HepG2 (cell line): ENCODE measurements around the gene C5AR1. TPM values are rescaled to one million over a fixed set of nuclear protein-coding genes. Genes with fewer than 3 reads are reported as not detected.

Source experiments
- ARNTL ChIP-seq: sonication (generic); formaldehyde crosslinking; IDR thresholded peaks from 2 replicates; pipeline ENCODE4 v1.4.0; 2020; ENCODE audit warnings: mild to moderate bottlenecking, missing genetic modification reagents
- ATF7 ChIP-seq, 2 experiments: fragments of 450-650 bp in 1 of 2; sonication (generic) in 1 of 2; formaldehyde crosslinking in 1 of 2; IDR thresholded peaks; 2 replicates each; pipeline versions ENCODE4 v1.4.0 to v1.6.1; 2016 to 2020; ENCODE audit warnings: antibody characterized with exemption in 1 of 2, mild to moderate bottlenecking in 1 of 2, missing genetic modification reagents in 1 of 2
- CBFB ChIP-seq: sonication (generic); formaldehyde crosslinking; IDR thresholded peaks from 2 replicates; pipeline ENCODE4 v1.4.0; 2020; ENCODE audit warnings: missing genetic modification reagents
- DRAP1 ChIP-seq: IDR thresholded peaks from 2 replicates; pipeline ENCODE4 v1.6.1; 2016; ENCODE audit warnings: missing genetic modification reagents, missing compliant biosample characterization
- FOXK2 ChIP-seq: fragments of 450-650 bp; IDR thresholded peaks from 2 replicates; pipeline ENCODE4 v1.6.1; 2016
- GABPB1 ChIP-seq: IDR thresholded peaks from 2 replicates; pipeline ENCODE4 v1.6.1; 2016; ENCODE audit warnings: mild to moderate bottlenecking, missing genetic modification reagents, moderate library complexity, missing compliant biosample characterization
- GATAD1 ChIP-seq: IDR thresholded peaks from 2 replicates; pipeline ENCODE4 v1.6.1; 2016; ENCODE audit warnings: missing genetic modification reagents, missing compliant biosample characterization
- NFATC3 ChIP-seq: sonication (generic); formaldehyde crosslinking; IDR thresholded peaks from 2 replicates; pipeline ENCODE4 v1.5.1; 2020; ENCODE audit warnings: mild to moderate bottlenecking, missing genetic modification reagents
- PHF21A ChIP-seq: sonication (generic); formaldehyde crosslinking; IDR thresholded peaks from 2 replicates; pipeline ENCODE4 v1.5.0; 2020; ENCODE audit warnings: mild to moderate bottlenecking, missing genetic modification reagents
- RBFOX2 ChIP-seq: fragments of 200-400 bp; formaldehyde crosslinking; IDR thresholded peaks from 2 replicates; pipeline ENCODE4 v1.6.1; 2017; ENCODE audit warnings: low read depth, mild to moderate bottlenecking, low read length
- SIN3B ChIP-seq: fragments of 150-350 bp; IDR thresholded peaks from 2 replicates; pipeline ENCODE4 v1.6.1; 2014; ENCODE audit warnings: low read length
- SMC3 ChIP-seq: IDR thresholded peaks from 2 replicates; pipeline ENCODE4 v1.6.1; 2011; ENCODE audit warnings: low read length, improper control_type of control experiment
- TEAD2 ChIP-seq: sonication (generic); formaldehyde crosslinking; IDR thresholded peaks from 2 replicates; pipeline ENCODE4 v1.9.0; 2021; ENCODE audit warnings: missing genetic modification reagents
- ZFP82 ChIP-seq: sonication (generic); formaldehyde crosslinking; IDR thresholded peaks from 2 replicates; pipeline ENCODE4 v1.5.1; 2020; ENCODE audit warnings: mild to moderate bottlenecking, missing genetic modification reagents, borderline replicate concordance
- ZMAT5 ChIP-seq: sonication (generic); formaldehyde crosslinking; IDR thresholded peaks from 2 replicates; pipeline ENCODE4 v1.5.0; 2020; ENCODE audit warnings: mild to moderate bottlenecking, low read depth, missing genetic modification reagents, borderline replicate concordance
- ZNF20 ChIP-seq: sonication (generic); formaldehyde crosslinking; IDR thresholded peaks from 2 replicates; pipeline ENCODE4 v1.4.0; 2020; ENCODE audit warnings: mild to moderate bottlenecking, moderate library complexity, missing genetic modification reagents
- ZNF264 ChIP-seq: sonication (generic); formaldehyde crosslinking; IDR thresholded peaks from 2 replicates; pipeline ENCODE4 v1.4.0; 2020; ENCODE audit warnings: missing genetic modification reagents
- ZNF30 ChIP-seq: sonication (generic); formaldehyde crosslinking; IDR thresholded peaks from 2 replicates; pipeline ENCODE4 v1.5.0; 2020; ENCODE audit warnings: mild to moderate bottlenecking, missing genetic modification reagents
- ZNF563 ChIP-seq: sonication (generic); formaldehyde crosslinking; IDR thresholded peaks from 2 replicates; pipeline ENCODE4 v1.8.0; 2022; ENCODE audit warnings: mild to moderate bottlenecking, moderate library complexity, missing genetic modification reagents
- ZNF710 ChIP-seq: sonication (generic); formaldehyde crosslinking; IDR thresholded peaks from 2 replicates; pipeline ENCODE4 v1.5.0; 2020; ENCODE audit warnings: mild to moderate bottlenecking, missing genetic modification reagents, borderline replicate concordance
- ZNF775 ChIP-seq: sonication (generic); formaldehyde crosslinking; IDR thresholded peaks from 2 replicates; pipeline ENCODE4 v1.4.0; 2020; ENCODE audit warnings: missing genetic modification reagents, mild to moderate bottlenecking, moderate library complexity, borderline replicate concordance
- ZSCAN12 ChIP-seq: sonication (generic); formaldehyde crosslinking; IDR thresholded peaks from 2 replicates; pipeline ENCODE4 v1.9.0; 2021; ENCODE audit warnings: mild to moderate bottlenecking, missing genetic modification reagents
- polyA plus RNA-seq, 8 experiments: library from polyadenylated mRNA; depleted of rRNA in 3 of 8; stranded (reverse) in 7 of 8; unstranded in 1 of 8; fragments of >200 nt; fragmentation: Illumina TruSeq in 4 of 8; extraction: Trizol in 4 of 8; gene quantifications; 2 replicates each; pipeline versions ENCODE4 v1.2.1 to v1.2.3, GENCODE V29; 2011 to 2016; ENCODE audit warnings: low read depth in 4 of 8, missing spikeins in 1 of 8, mixed read lengths in 1 of 8; ENCODE audit not compliant: insufficient read depth in 1 of 8
- total RNA-seq, 5 experiments: library from RNA; depleted of rRNA; stranded (reverse); fragments of >200 nt; fragmentation: Illumina TruSeq; extraction: Trizol; gene quantifications; 2 replicates each; pipeline ENCODE4 v1.2.3, GENCODE V29; 2016; ENCODE audit warnings: low read depth in 1 of 5
- TF ChIP-seq, protein P1 (sequence below): sonication (generic); formaldehyde crosslinking; IDR thresholded peaks from 2 replicates; pipeline ENCODE4 v1.4.0; 2020; ENCODE audit warnings: missing genetic modification reagents
- TF ChIP-seq, protein P2 (sequence below): IDR thresholded peaks from 2 replicates; pipeline ENCODE4 v1.6.1; 2012; ENCODE audit warnings: low read length, improper control_type of control experiment

C5AR1 gene
- total and polyA plus RNA-seq, 2 of the 13 experiments (the other 11 are each of a cell fraction or from before 2014, with no cell fraction given), result 0.07 to 1.6 TPM

- TF ChIP-seq ZNF20 (CRISPR knock-in tag), result no peak
- TF ChIP-seq ZMAT5, result no peak
- no peak for TF ChIP-seq SMC3
- TF ChIP-seq TEAD2, result no peak
- TF ChIP-seq, protein P1, sequence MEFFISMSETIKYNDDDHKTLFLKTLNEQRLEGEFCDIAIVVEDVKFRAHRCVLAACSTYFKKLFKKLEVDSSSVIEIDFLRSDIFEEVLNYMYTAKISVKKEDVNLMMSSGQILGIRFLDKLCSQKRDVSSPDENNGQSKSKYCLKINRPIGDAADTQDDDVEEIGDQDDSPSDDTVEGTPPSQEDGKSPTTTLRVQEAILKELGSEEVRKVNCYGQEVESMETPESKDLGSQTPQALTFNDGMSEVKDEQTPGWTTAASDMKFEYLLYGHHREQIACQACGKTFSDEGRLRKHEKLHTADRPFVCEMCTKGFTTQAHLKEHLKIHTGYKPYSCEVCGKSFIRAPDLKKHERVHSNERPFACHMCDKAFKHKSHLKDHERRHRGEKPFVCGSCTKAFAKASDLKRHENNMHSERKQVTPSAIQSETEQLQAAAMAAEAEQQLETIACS (CRISPR knock-in tag), result no peak
- TF ChIP-seq NFATC3 (CRISPR knock-in tag), result no peak
- TF ChIP-seq ZNF710, result peak; percentile 72; the same call in 1 of the 2 replicates
- no peak for TF ChIP-seq ZFP82 (CRISPR knock-in tag)
- TF ChIP-seq ATF7 (IDR thresholded peaks at IDR 0.05), result no peak
- no peak for TF ChIP-seq ATF7 (CRISPR knock-in tag; IDR thresholded peaks at IDR 0.05)
- no peak for TF ChIP-seq ZNF264 (CRISPR knock-in tag)
- TF ChIP-seq GABPB1 (CRISPR knock-in tag), result peak; percentile 78
- TF ChIP-seq GATAD1 (CRISPR knock-in tag), result peak; percentile 72
- TF ChIP-seq ARNTL (CRISPR knock-in tag), result no peak
- TF ChIP-seq ZNF30 (CRISPR knock-in tag), result no peak
- peak; percentile 91 for TF ChIP-seq DRAP1 (CRISPR knock-in tag)
- no peak; the same call in 1 of the 2 replicates for TF ChIP-seq ZNF563 (CRISPR knock-in tag)
- TF ChIP-seq SIN3B, result no peak
- TF ChIP-seq PHF21A (CRISPR knock-in tag), result no peak
- TF ChIP-seq ZSCAN12 (CRISPR knock-in tag), result no peak
- no peak for TF ChIP-seq ZNF775
- TF ChIP-seq, protein P2, sequence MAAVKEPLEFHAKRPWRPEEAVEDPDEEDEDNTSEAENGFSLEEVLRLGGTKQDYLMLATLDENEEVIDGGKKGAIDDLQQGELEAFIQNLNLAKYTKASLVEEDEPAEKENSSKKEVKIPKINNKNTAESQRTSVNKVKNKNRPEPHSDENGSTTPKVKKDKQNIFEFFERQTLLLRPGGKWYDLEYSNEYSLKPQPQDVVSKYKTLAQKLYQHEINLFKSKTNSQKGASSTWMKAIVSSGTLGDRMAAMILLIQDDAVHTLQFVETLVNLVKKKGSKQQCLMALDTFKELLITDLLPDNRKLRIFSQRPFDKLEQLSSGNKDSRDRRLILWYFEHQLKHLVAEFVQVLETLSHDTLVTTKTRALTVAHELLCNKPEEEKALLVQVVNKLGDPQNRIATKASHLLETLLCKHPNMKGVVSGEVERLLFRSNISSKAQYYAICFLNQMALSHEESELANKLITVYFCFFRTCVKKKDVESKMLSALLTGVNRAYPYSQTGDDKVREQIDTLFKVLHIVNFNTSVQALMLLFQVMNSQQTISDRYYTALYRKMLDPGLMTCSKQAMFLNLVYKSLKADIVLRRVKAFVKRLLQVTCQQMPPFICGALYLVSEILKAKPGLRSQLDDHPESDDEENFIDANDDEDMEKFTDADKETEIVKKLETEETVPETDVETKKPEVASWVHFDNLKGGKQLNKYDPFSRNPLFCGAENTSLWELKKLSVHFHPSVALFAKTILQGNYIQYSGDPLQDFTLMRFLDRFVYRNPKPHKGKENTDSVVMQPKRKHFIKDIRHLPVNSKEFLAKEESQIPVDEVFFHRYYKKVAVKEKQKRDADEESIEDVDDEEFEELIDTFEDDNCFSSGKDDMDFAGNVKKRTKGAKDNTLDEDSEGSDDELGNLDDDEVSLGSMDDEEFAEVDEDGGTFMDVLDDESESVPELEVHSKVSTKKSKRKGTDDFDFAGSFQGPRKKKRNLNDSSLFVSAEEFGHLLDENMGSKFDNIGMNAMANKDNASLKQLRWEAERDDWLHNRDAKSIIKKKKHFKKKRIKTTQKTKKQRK, result no peak
- TF ChIP-seq FOXK2, result no peak
- TF ChIP-seq CBFB (CRISPR knock-in tag), result peak; percentile 68; the same call in 1 of the 2 replicates
- peak; percentile 75 for TF ChIP-seq RBFOX2
Measured at GRCh38 chr19:47273313-47274070, 36.2 kb upstream of the C5AR1 start (continued).
